Thyroid gland (tissue), 4 donors: ENCODE data around the gene SND1. TPM values are rescaled to one million over a fixed set of nuclear protein-coding genes. Genes with fewer than 3 reads are reported as not detected.

Experiments used
- DNase-seq, 2 donors: peaks; one replicate each; pipeline ENCODE4 v3.0.0-alpha.2; 2019
- H3K27ac ChIP-seq, 3 donors: fragments of 200-600 bp; sonication (generic); 1 replicate in 2 of 3; 2 replicates in 1 of 3; pipeline ENCODE4 v1.5.1; 2016 to 2019; ENCODE audit warnings: mild to moderate bottlenecking in 1 of 3, moderate library complexity in 1 of 3
- H3K27me3 ChIP-seq: fragments of 200-600 bp; sonication (generic); one replicate; pipeline ENCODE4 v1.5.1; 2019
- H3K36me3 ChIP-seq, 2 donors: fragments of 200-600 bp; sonication (generic); one replicate each; pipeline ENCODE4 v1.5.1; 2016 to 2019
- H3K4me1 ChIP-seq, 2 donors: fragments of 200-600 bp; sonication (generic); one replicate each; pipeline ENCODE4 v1.5.1; 2017 to 2019
- H3K4me3 ChIP-seq, 3 donors: fragments of 200-600 bp; sonication (generic); replicated peaks in 1 of 3; 1 replicate in 2 of 3; 2 replicates in 1 of 3; pipeline ENCODE4 v1.5.1; 2016; ENCODE audit warnings: mild to moderate bottlenecking in 1 of 3
- H3K9me3 ChIP-seq: fragments of 200-600 bp; sonication (generic); one replicate; pipeline ENCODE4 v1.5.1; 2017
- CTCF ChIP-seq, 6 experiments: fragments of 200-600 bp in 3 of 6; fragments of 450-650 bp in 3 of 6; sonication (generic) in 3 of 6; IDR thresholded peaks; one replicate each; pipeline ENCODE4 v1.5.1; 2016 to 2019; ENCODE audit warnings: antibody characterized with exemption in 6 of 6, mild to moderate bottlenecking in 2 of 6, inconsistent platforms in 1 of 6, moderate library complexity in 1 of 6
- POLR2A ChIP-seq, 2 donors: fragments of 450-650 bp; IDR thresholded peaks; one replicate each; pipeline ENCODE4 v1.6.1; 2017; ENCODE audit warnings: antibody characterized with exemption in 2 of 2, mild to moderate bottlenecking in 2 of 2, moderate library complexity in 1 of 2
- WGBS, 2 donors: methylation state at CpG; one replicate each; pipeline ENCODE4 v1.1.5; 2017; 5-methylcytosine and 5-hydroxymethylcytosine counted together
- intact Hi-C: fragments of 100-400 bp; cut with DNase I; formaldehyde crosslinking; loops from one replicate; pipeline ENCODE4 v1.15.1; 2023
- total RNA-seq, 4 donors: library from RNA; depleted of rRNA; stranded (reverse); fragments of >200 nt; gene quantifications; one replicate each; pipeline ENCODE4 v1.2.3, GENCODE V29; 2016

The SND1 gene
- total RNA-seq, 4 donors from 2014 or later: 126 to 167 (median 144) TPM

- intact Hi-C loops: no loop called here
- Histone ChIP-seq H3K27ac (no peak overlapping the region), H3K9me3 (no peaks in the 10 kb centered on the region), H3K4me1 (peaks cover 4 to 7% of the 10 kb centered on the region in 2 donors), H3K36me3 (peaks cover 3 to 8% of the 10 kb centered on the region in 2 donors), H3K4me3 (no peak overlapping the region), H3K27me3 (no peaks in the 10 kb centered on the region)
- no peak for TF ChIP-seq POLR2A (IDR thresholded peaks at IDR 0.05)
- TF ChIP-seq CTCF (IDR thresholded peaks at IDR 0.05): no peak
- DNase-seq: no peak
Measured at GRCh38 chr7:127713006-127713405, 61.0 kb downstream of the SND1 start.

GRCh38 chr7:127713758-127714157 is 61.8 kb downstream of the SND1 start:
- Histone ChIP-seq H3K27ac (no peak overlapping the region), H3K36me3 (peaks cover 3 to 8% of the 10 kb centered on the region in 2 donors), H3K4me1 (peaks cover 3 to 4% of the 10 kb centered on the region in 2 donors), H3K4me3 (no peak overlapping the region), H3K27me3 (no peaks in the 10 kb centered on the region), H3K9me3 (no peaks in the 10 kb centered on the region)
- no peak for TF ChIP-seq CTCF (IDR thresholded peaks at IDR 0.05)
- no peak for TF ChIP-seq POLR2A (IDR thresholded peaks at IDR 0.05)
- no peak for DNase-seq
- WGBS, 2 donors: 84 to 90% methylated on average over 6 of the region's 6 CpGs
- intact Hi-C loops: no loop called here

- Histone ChIP-seq H3K36me3 (peaks cover 3 to 8% of the 10 kb centered on the region in 2 donors), H3K27me3 (no peaks in the 10 kb centered on the region), H3K4me1 (peaks cover 3 to 4% of the 10 kb centered on the region in 2 donors), H3K4me3 (no peak overlapping the region), H3K27ac (no peak overlapping the region), H3K9me3 (no peaks in the 10 kb centered on the region)
- 64 to 98% methylated on average over 3 of the region's 3 CpGs for WGBS, 2 donors
- TF ChIP-seq CTCF (IDR thresholded peaks at IDR 0.05): no peak
- TF ChIP-seq POLR2A (IDR thresholded peaks at IDR 0.05): no peak
- intact Hi-C loops: no loop called here
- DNase-seq: no peak
Measured at GRCh38 chr7:127715272-127715671, 63.3 kb downstream of the SND1 start.

GRCh38 chr7:127715901-127716300 is 63.9 kb downstream of the SND1 start:
- no peak for DNase-seq
- intact Hi-C loops: no loop called here
- 91% methylated on average over 1 of the region's 1 CpG for WGBS, 2 donors
- TF ChIP-seq CTCF (IDR thresholded peaks at IDR 0.05) (no peak), POLR2A (IDR thresholded peaks at IDR 0.05) (no peak)
- H3K36me3 ChIP-seq: peaks cover 4 to 7% of the 10 kb centered on the region in 2 donors
- H3K9me3 ChIP-seq: no peaks in the 10 kb centered on the region
- no peaks in the 10 kb centered on the region for H3K27me3 ChIP-seq
- no peak overlapping the region for H3K4me3 ChIP-seq
- H3K4me1 ChIP-seq: peaks cover 3 to 4% of the 10 kb centered on the region in 2 donors
- no peak overlapping the region for H3K27ac ChIP-seq

GRCh38 chr7:127717502-127718339 is 65.7 kb downstream of the SND1 start:
- no peaks in the 10 kb centered on the region for H3K9me3 ChIP-seq
- no peaks in the 10 kb centered on the region for H3K27me3 ChIP-seq
- H3K36me3 ChIP-seq: peaks cover 14 to 18% of the 10 kb centered on the region in 2 donors
- DNase-seq: no peak
- TF ChIP-seq POLR2A (IDR thresholded peaks at IDR 0.05) (no peak), CTCF (IDR thresholded peaks at IDR 0.05) (no peak)
- 96 to 97% methylated on average over 6 of the region's 6 CpGs for WGBS, 2 donors
- intact Hi-C loops: no loop called here
- no peak overlapping the region for H3K27ac ChIP-seq
- no peak overlapping the region for H3K4me3 ChIP-seq
- H3K4me1 ChIP-seq: peaks cover 3 to 4% of the 10 kb centered on the region in 2 donors
